ENCODE measurements around the gene CA5A. TPM values are rescaled to one million over a fixed set of nuclear protein-coding genes. Genes with fewer than 3 reads are reported as not detected.

Gene CA5A
- total RNA-seq, 1 experiment from 2014 or later: not detected

GRCh38 chr16:87854053-87854906, 82.0 kb downstream of the CA5A start:
- no peaks in the 10 kb centered on the region for H3K9me3 ChIP-seq (ENCODE audit: control insufficient read depth in 1 of 2, insufficient read depth in 1 of 2, low read depth in 1 of 2, low read length in 2 of 2)
- BruUV-seq (replicated peaks): TSS peak; percentile 100
- H3K4me3 ChIP-seq (replicated peaks in 1 of 2; ENCODE audit: low read depth in 1 of 2, low read length in 2 of 2): 0 out of 4 replicates have a peak overlapping the region, but pooled peaks of 1 of the 2 experiments have one; percentile 9
- peaks cover 11 to 70% of the 10 kb centered on the region in 2 experiments for H3K36me3 ChIP-seq (ENCODE audit: control insufficient read depth in 1 of 2, insufficient read depth in 2 of 2, low read length in 2 of 2)
- intact Hi-C loops (cut with micrococcal nuclease): no loop called here
- CTCF ChIA-PET: interaction anchor here (0.9 kb wide), 1 partner anchor 17 kb away, joined by 3 read pairs; no protein-coding TSS in a partner anchor
- H3K27me3 ChIP-seq (ENCODE audit: insufficient read depth, low read length): no peaks in the 10 kb centered on the region
- DNase-seq (ENCODE audit: low read depth, low spot score) (no peak), ATAC-seq (peak; percentile 26)
- H3K9ac ChIP-seq (ENCODE audit: low read length): peak overlapping the region; percentile 18
- H4K20me1 ChIP-seq (ENCODE audit: insufficient read depth): peaks cover 53% of the 10 kb centered on the region; the same call in 1 of the 2 replicates
- H3K27ac ChIP-seq (ENCODE audit: low read depth, low read length): peak overlapping the region; percentile 81
- no peaks in the 10 kb centered on the region for H3K9me2 ChIP-seq (ENCODE audit: insufficient read depth)
- RAD21 ChIA-PET (ENCODE audit: low non-redundant PET in 1 of 2, low total read pairs in 2 of 2, uncharacterized antibody in 2 of 2, unreplicated experiment in 2 of 2): no interaction called here
- H3K79me2 ChIP-seq (ENCODE audit: insufficient read depth, low read length): peaks cover 99% of the 10 kb centered on the region
- H3K4me1 ChIP-seq (ENCODE audit: control insufficient read depth in 1 of 2, insufficient read depth in 2 of 2, low read length in 2 of 2): peaks cover 32 to 38% of the 10 kb centered on the region in 2 experiments
- no peak overlapping the region for H2AFZ ChIP-seq (ENCODE audit: low read depth, low read length, poor library complexity, severe bottlenecking)
- no peak for TF ChIP-seq ATF3 (IDR thresholded peaks at IDR 0.05)
- peak; percentile 27; the same call in 1 of the 2 replicates for TF ChIP-seq POLR2AphosphoS5 (IDR thresholded peaks at IDR 0.05; ENCODE audit: low read depth, low read length)
- POLR2A ChIA-PET: interaction anchor here (1.0 to 1.7 kb wide), 5 partner anchors 12 to 74 kb away, joined by 3 to 12 read pairs (median 6); partner anchors contain the start of gene SLC7A5
- peak overlapping the region; percentile 62 for H3K4me2 ChIP-seq (ENCODE audit: low read length)

GRCh38 chr16:87853411-87854052, 82.8 kb downstream of the CA5A start:
- peak overlapping the region; percentile 0 to 23; a peak in 2 of 4 replicates for H3K4me3 ChIP-seq (replicated peaks in 1 of 2; ENCODE audit: low read depth in 1 of 2, low read length in 2 of 2)
- intact Hi-C loops (cut with micrococcal nuclease): no loop called here
- H3K4me2 ChIP-seq (ENCODE audit: low read length): peak overlapping the region; percentile 62
- H3K27me3 ChIP-seq (ENCODE audit: insufficient read depth, low read length): no peaks in the 10 kb centered on the region
- ChIA-PET POLR2A (interaction anchor here (0.9 to 1.7 kb wide), 7 partner anchors 9 to 73 kb away, joined by 3 to 12 read pairs (median 5); partner anchors contain the start of gene SLC7A5), CTCF (interaction anchor here (1.0 to 1.3 kb wide), 2 partner anchors 18 to 75 kb away, joined by 4 to 6 read pairs; no protein-coding TSS in a partner anchor), RAD21 (ENCODE audit: low non-redundant PET in 1 of 2, low total read pairs in 2 of 2, uncharacterized antibody in 2 of 2, unreplicated experiment in 2 of 2) (no interaction called here)
- H3K9me3 ChIP-seq (ENCODE audit: control insufficient read depth in 1 of 2, insufficient read depth in 1 of 2, low read depth in 1 of 2, low read length in 2 of 2): no peaks in the 10 kb centered on the region
- peaks cover 32 to 38% of the 10 kb centered on the region in 2 experiments for H3K4me1 ChIP-seq (ENCODE audit: control insufficient read depth in 1 of 2, insufficient read depth in 2 of 2, low read length in 2 of 2)
- peaks cover 17 to 72% of the 10 kb centered on the region in 2 experiments for H3K36me3 ChIP-seq (ENCODE audit: control insufficient read depth in 1 of 2, insufficient read depth in 2 of 2, low read length in 2 of 2)
- H3K79me2 ChIP-seq (ENCODE audit: insufficient read depth, low read length): peaks cover 99% of the 10 kb centered on the region
- peak overlapping the region; percentile 81 for H3K27ac ChIP-seq (ENCODE audit: low read depth, low read length)
- peak overlapping the region; percentile 39 for H3K9ac ChIP-seq (ENCODE audit: low read length)
- H4K20me1 ChIP-seq (ENCODE audit: insufficient read depth): peaks cover 55% of the 10 kb centered on the region; the same call in 1 of the 2 replicates
- H2AFZ ChIP-seq (ENCODE audit: low read depth, low read length, poor library complexity, severe bottlenecking): no peak overlapping the region
- DNase-seq (ENCODE audit: low read depth, low spot score): peak; percentile 79
- BruUV-seq (replicated peaks): no TSS peak
- H3K9me2 ChIP-seq (ENCODE audit: insufficient read depth): no peaks in the 10 kb centered on the region
- ATAC-seq: peak; percentile 78
- TF ChIP-seq FOSL1 (IDR thresholded peaks at IDR 0.05; ENCODE audit: low read depth) (no peak), ZBTB33 (IDR thresholded peaks at IDR 0.05; ENCODE audit: extremely low read depth, insufficient replicate concordance, low read length) (no peak), MAX (IDR thresholded peaks at IDR 0.05) (no peak), REST (IDR thresholded peaks at IDR 0.05; ENCODE audit: low read depth) (no peak), CEBPB (IDR thresholded peaks at IDR 0.05; ENCODE audit: low read depth) (no peak)
